GM12872 (cell line): ENCODE measurements around the gene CD4.

ENCODE experiments used
- TF ChIP-seq, protein P1 (sequence below): IDR thresholded peaks from 3 replicates; pipeline ENCODE4 v1.5.1; 2011; ENCODE audit warnings: low read depth, mild to moderate bottlenecking, low read length, moderate library complexity; ENCODE audit not compliant: insufficient read depth

The CD4 gene

DNA sequence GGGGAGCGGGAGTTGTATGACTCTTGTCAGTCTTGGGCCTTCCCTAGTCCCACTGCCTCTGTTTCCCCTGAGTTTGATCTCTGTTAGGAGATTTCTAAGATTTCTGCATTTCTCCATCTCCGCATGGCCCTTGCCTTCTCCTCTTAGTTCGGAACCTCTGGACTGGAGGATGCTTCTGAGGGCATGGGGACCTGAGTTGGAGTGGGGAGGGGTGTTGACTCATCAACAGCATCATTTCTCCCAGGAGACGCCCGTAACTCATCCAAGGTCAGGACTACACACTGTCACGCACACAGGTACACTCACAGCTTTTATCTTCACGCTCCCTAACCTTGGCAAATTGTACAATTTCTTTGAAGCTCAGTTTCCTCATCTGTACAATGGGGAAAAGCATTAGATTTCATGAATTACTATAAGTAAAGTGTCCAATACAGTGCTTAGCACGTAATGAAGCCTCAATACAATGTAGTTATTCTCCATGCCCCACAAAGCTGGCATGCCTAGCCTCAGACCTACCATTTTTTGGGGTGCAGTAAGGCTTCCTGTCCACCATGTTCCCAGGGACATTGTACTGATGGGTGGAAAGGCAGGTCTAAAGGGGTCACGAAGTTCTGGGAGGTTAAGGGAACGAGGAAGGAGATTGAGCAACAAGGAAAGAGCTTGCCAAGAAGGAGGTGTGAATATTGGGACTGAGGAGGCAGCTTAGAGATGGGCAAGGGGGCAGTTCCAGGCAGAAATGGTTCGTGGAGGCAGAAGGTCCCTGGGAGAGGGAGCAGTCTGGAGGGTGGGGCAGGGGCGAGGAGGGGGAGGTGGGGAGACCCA lies 17.6 kb upstream of the CD4 start:
- TF ChIP-seq, protein P1, sequence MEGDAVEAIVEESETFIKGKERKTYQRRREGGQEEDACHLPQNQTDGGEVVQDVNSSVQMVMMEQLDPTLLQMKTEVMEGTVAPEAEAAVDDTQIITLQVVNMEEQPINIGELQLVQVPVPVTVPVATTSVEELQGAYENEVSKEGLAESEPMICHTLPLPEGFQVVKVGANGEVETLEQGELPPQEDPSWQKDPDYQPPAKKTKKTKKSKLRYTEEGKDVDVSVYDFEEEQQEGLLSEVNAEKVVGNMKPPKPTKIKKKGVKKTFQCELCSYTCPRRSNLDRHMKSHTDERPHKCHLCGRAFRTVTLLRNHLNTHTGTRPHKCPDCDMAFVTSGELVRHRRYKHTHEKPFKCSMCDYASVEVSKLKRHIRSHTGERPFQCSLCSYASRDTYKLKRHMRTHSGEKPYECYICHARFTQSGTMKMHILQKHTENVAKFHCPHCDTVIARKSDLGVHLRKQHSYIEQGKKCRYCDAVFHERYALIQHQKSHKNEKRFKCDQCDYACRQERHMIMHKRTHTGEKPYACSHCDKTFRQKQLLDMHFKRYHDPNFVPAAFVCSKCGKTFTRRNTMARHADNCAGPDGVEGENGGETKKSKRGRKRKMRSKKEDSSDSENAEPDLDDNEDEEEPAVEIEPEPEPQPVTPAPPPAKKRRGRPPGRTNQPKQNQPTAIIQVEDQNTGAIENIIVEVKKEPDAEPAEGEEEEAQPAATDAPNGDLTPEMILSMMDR = no peak

DNA sequence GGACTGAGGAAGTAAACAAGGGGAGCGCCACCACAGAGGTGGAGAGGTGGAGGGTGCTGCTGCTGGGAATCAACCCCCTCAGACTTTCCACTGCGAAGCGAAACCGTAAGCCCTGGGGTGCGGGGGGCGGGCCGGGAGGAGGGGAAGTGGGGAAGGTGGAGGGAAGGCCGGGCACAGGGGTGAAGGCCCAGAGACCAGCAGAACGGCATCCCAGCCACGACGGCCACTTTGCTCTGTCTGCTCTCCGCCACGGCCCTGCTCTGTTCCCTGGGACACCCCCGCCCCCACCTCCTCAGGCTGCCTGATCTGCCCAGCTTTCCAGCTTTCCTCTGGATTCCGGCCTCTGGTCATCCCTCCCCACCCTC lies 17.0 kb upstream of the CD4 start, which contains the start of gene LAG3:
Gene LAG3 (plus strand): TSS at position 190 of the 365 bp plus-strand sequence. CDS start 333 bp downstream, outside the sequence.
- TF ChIP-seq, protein P1 = no peak

DNA sequence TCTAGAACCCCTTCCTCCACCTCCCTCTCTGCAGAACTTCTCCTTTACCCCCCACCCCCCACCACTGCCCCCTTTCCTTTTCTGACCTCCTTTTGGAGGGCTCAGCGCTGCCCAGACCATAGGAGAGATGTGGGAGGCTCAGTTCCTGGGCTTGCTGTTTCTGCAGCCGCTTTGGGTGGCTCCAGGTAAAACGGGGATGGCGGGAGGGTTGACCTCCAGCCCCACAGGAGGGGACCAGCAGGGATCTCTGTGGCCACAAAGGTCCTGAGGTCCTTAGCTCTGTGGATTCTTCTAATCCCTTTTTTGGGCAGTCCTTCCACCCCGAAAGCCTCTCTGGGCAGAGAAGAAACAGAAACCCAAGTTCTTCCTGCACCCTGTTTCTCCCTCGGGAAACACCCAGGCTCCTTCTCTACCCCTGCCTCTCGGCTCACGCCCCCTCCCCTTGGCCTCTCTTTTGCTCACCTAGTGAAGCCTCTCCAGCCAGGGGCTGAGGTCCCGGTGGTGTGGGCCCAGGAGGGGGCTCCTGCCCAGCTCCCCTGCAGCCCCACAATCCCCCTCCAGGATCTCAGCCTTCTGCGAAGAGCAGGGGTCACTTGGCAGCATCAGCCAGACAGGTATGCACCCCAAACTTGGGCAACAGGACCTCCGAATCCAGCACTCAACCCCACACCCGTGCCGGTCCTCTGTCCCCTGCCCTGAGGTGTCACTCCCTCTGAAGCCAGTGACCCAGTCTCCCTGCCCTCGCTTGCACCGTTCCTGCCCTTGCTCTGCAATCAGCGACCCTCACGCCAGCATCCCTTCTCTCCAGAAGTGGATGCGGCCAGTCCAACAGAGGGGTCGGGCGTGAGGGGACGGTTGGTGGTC lies 16.4 kb upstream of the CD4 start:
- TF ChIP-seq, protein P1 = no peak

GRCh38 chr12:6773590-6774351 lies 15.6 kb upstream of the CD4 start:
- TF ChIP-seq, protein P1 = no peak

- TF ChIP-seq, protein P1 = no peak
Observed at GRCh38 chr12:6774499-6775062, 14.7 kb upstream of the CD4 start.

- TF ChIP-seq, protein P1 = no peak
Observed at GRCh38 chr12:6775185-6776174, 13.8 kb upstream of the CD4 start.
